HEK293 (cell line): ENCODE measurements around the gene LPIN1.

Source experiments
- CTCF ChIA-PET: fragments of 350-600 bp; formaldehyde crosslinking; extraction: SDS; loops from one replicate; lab custom pipeline; 2021; ENCODE audit warnings: antibody characterized with exemption; lab: Yijun Ruan, JAX
- POLR2A ChIA-PET: fragments of 300-600 bp; formaldehyde crosslinking; extraction: SDS; loops from one replicate; lab custom pipeline; 2020; ENCODE audit warnings: antibody characterized with exemption, inconsistent platforms; lab: Yijun Ruan, JAX
- H3K27ac ChIP-seq: fragments of 200-500 bp; sonication (Bioruptor generic); 2 replicates; pipeline ENCODE4 v1.5.1; 2014; ENCODE audit warnings: low read depth, low read length, control low read depth, inconsistent platforms; ENCODE audit errors: extremely low read depth
- H3K36me3 ChIP-seq, 2 experiments: fragments of 200-500 bp in 1 of 2; sonication (Bioruptor generic) in 1 of 2; 1 replicate in 1 of 2; 2 replicates in 1 of 2; pipeline ENCODE4 v1.5.1; 2014 to 2017; ENCODE audit warnings: inconsistent platforms in 2 of 2, low read length in 2 of 2; ENCODE audit not compliant: control insufficient read depth in 2 of 2, insufficient read depth in 1 of 2
- H3K4me1 ChIP-seq: fragments of 200-500 bp; sonication (Bioruptor generic); 2 replicates; pipeline ENCODE4 v1.5.1; 2014; ENCODE audit warnings: mild to moderate bottlenecking, low read length, inconsistent platforms; ENCODE audit not compliant: control insufficient read depth, insufficient read depth
- H3K4me3 ChIP-seq: 2 replicates; pipeline ENCODE4 v1.5.1; 2011; ENCODE audit warnings: low read depth, mild to moderate bottlenecking, control low read depth, low read length, moderate library complexity
- H3K9me3 ChIP-seq: fragments of 200-500 bp; sonication (Bioruptor generic); 2 replicates; pipeline ENCODE4 v1.5.1; 2014; ENCODE audit warnings: low read depth, low read length, inconsistent platforms; ENCODE audit not compliant: control insufficient read depth, insufficient read depth
- GLI4 ChIP-seq: fragments of 450-650 bp; formaldehyde crosslinking; IDR thresholded peaks from 2 replicates; pipeline ENCODE4 v1.5.1; 2016; ENCODE audit warnings: missing biosample characterization, missing genetic modification characterization
- KLF7 ChIP-seq: fragments of 450-650 bp; formaldehyde crosslinking; IDR thresholded peaks from 2 replicates; pipeline ENCODE4 v1.5.1; 2016; ENCODE audit warnings: missing biosample characterization, missing genetic modification characterization, borderline replicate concordance
- OSR2 ChIP-seq: fragments of 450-650 bp; formaldehyde crosslinking; IDR thresholded peaks from 2 replicates; pipeline ENCODE4 v1.5.1; 2016; ENCODE audit warnings: missing biosample characterization, missing genetic modification characterization
- SETDB1 ChIP-seq: IDR thresholded peaks from one replicate; pipeline ENCODE4 v1.6.1; 2017; ENCODE audit warnings: mild to moderate bottlenecking, low read length, moderate library complexity, mixed read lengths; ENCODE audit not compliant: insufficient read length
- ZNF112 ChIP-seq: fragments of 450-650 bp; formaldehyde crosslinking; IDR thresholded peaks from 2 replicates; pipeline ENCODE4 v1.5.0; 2017; ENCODE audit warnings: missing biosample characterization, missing genetic modification characterization
- ZNF223 ChIP-seq: fragments of 450-650 bp; formaldehyde crosslinking; IDR thresholded peaks from 2 replicates; pipeline ENCODE4 v1.5.1; 2016; ENCODE audit warnings: missing biosample characterization, missing genetic modification characterization
- ZNF24 ChIP-seq: fragments of 450-650 bp; formaldehyde crosslinking; IDR thresholded peaks from 2 replicates; pipeline ENCODE4 v1.5.1; 2016; ENCODE audit warnings: missing biosample characterization, missing genetic modification characterization
- ZNF292 ChIP-seq: fragments of 450-650 bp; formaldehyde crosslinking; IDR thresholded peaks from 2 replicates; pipeline ENCODE4 v1.5.1; 2016; ENCODE audit warnings: low read depth, missing biosample characterization, missing genetic modification characterization, borderline replicate concordance
- ZNF335 ChIP-seq: fragments of 450-650 bp; formaldehyde crosslinking; conservative IDR thresholded peaks from 2 replicates; pipeline ENCODE4 v1.5.1; 2016; ENCODE audit warnings: missing biosample characterization, missing genetic modification characterization
- ZNF350 ChIP-seq: fragments of 450-650 bp; formaldehyde crosslinking; IDR thresholded peaks from 2 replicates; pipeline ENCODE4 v1.5.0; 2017; ENCODE audit warnings: missing biosample characterization, mild to moderate bottlenecking, missing genetic modification characterization
- ZNF433 ChIP-seq: fragments of 450-650 bp; formaldehyde crosslinking; IDR thresholded peaks from 2 replicates; pipeline ENCODE4 v1.5.1; 2016; ENCODE audit warnings: missing biosample characterization, missing genetic modification characterization, low read depth
- ZNF529 ChIP-seq: fragments of 450-650 bp; formaldehyde crosslinking; IDR thresholded peaks from 2 replicates; pipeline ENCODE4 v1.5.1; 2017; ENCODE audit warnings: missing genetic modification characterization, missing biosample characterization; ENCODE audit not compliant: insufficient replicate concordance
- ZNF548 ChIP-seq: fragments of 450-650 bp; formaldehyde crosslinking; IDR thresholded peaks from 2 replicates; pipeline ENCODE4 v1.5.1; 2016; ENCODE audit warnings: missing biosample characterization, missing genetic modification characterization
- ZNF621 ChIP-seq: fragments of 450-650 bp; formaldehyde crosslinking; IDR thresholded peaks from 2 replicates; pipeline ENCODE4 v1.5.1; 2017; ENCODE audit warnings: missing biosample characterization, missing genetic modification characterization
- ZNF76 ChIP-seq: fragments of 450-650 bp; formaldehyde crosslinking; IDR thresholded peaks from 2 replicates; pipeline ENCODE4; 2016; ENCODE audit warnings: low read depth, missing biosample characterization, missing genetic modification characterization, borderline replicate concordance
- TF ChIP-seq, protein P1 (sequence below): fragments of 450-650 bp; formaldehyde crosslinking; IDR thresholded peaks from 2 replicates; pipeline ENCODE4 v1.5.1; 2016; ENCODE audit warnings: missing biosample characterization, missing genetic modification characterization
- TF ChIP-seq, protein P2 (sequence below): fragments of 450-650 bp; formaldehyde crosslinking; IDR thresholded peaks from 2 replicates; pipeline ENCODE4 v1.5.1; 2017; ENCODE audit warnings: missing biosample characterization, missing genetic modification characterization
- TF ChIP-seq, protein P3 (sequence below): fragments of 450-650 bp; formaldehyde crosslinking; IDR thresholded peaks from 2 replicates; pipeline ENCODE4 v1.5.1; 2016; ENCODE audit warnings: missing biosample characterization, missing genetic modification characterization

LPIN1 gene

DNA sequence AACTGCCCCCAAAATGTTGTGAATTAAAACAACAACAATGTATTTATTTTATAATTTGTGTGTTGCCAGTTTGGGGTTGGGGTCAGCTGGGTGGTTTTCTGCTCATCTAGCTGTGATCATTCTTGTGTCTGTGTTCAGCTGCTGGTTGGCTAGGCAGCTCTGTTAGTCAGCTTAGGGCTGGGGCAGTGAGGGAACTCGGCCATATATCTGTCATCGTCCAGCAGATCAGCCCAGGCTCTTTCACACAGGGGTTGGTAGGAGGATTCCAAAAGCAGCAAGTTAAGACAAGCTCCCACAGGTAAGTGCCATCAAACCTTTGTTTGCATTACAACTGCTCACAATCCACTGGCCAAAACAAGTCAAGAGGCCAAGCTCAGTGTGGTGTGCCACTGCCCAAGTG is 121.5 kb downstream of the LPIN1 start:
- ChIA-PET CTCF (interaction anchor here (0.6 kb wide), 2 partner anchors 333 to 437 kb away, joined by 3 read pairs; no protein-coding TSS in a partner anchor), POLR2A (no interaction called here)
- Histone ChIP-seq H3K27ac (no peak overlapping the region), H3K4me1 (no peaks in the 10 kb centered on the region), H3K36me3 (no peaks in the 10 kb centered on the region), H3K4me3 (no peak overlapping the region), H3K9me3 (no peaks in the 10 kb centered on the region)
- TF ChIP-seq ZNF433 (tag by site-specific recombination) (no peak), ZNF223 (no peak), ZNF112 (tag by site-specific recombination) (no peak), SETDB1 (peak; percentile 72), ZNF529 (tag by site-specific recombination) (no peak)
- TF ChIP-seq, protein P1, sequence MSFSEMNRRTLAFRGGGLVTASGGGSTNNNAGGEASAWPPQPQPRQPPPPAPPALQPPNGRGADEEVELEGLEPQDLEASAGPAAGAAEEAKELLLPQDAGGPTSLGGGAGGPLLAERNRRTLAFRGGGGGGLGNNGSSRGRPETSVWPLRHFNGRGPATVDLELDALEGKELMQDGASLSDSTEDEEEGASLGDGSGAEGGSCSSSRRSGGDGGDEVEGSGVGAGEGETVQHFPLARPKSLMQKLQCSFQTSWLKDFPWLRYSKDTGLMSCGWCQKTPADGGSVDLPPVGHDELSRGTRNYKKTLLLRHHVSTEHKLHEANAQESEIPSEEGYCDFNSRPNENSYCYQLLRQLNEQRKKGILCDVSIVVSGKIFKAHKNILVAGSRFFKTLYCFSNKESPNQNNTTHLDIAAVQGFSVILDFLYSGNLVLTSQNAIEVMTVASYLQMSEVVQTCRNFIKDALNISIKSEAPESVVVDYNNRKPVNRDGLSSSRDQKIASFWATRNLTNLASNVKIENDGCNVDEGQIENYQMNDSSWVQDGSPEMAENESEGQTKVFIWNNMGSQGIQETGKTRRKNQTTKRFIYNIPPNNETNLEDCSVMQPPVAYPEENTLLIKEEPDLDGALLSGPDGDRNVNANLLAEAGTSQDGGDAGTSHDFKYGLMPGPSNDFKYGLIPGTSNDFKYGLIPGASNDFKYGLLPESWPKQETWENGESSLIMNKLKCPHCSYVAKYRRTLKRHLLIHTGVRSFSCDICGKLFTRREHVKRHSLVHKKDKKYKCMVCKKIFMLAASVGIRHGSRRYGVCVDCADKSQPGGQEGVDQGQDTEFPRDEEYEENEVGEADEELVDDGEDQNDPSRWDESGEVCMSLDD (tag by site-specific recombination), result no peak

DNA sequence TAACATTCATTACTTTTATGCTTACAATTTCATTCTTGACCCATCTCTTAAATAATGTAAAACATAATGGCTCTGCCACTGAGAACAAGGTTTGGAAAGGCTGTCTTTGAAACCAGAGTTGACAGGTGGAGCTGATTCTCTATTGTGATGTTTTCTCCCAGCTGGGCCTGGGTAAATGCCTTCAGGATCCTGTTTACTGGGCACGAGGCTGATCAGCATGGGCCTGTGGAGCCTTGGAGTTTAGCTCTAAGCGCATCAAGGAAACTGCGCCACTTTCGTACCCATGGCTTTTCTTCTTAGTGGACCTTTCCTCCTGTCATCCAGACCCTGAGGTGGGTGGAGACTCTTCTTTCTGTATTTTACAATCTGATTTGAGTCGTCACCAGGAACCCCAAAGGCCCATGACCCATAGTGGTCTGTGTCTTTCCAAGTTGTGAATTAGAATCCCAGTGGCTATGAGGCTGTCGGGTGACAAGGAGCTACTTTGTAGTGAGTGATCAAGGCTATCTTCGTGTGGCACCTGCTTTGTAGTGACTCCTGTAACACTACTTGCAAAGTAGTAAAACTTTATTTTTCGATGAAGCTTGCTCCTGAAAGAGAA is 123.1 kb downstream of the LPIN1 start:
- H3K4me3 ChIP-seq, result no peak overlapping the region
- H3K36me3 ChIP-seq, result no peaks in the 10 kb centered on the region
- ChIA-PET CTCF (interaction anchor here (0.6 to 0.7 kb wide), 2 partner anchors 175 to 679 kb away, joined by 4 to 5 read pairs; no protein-coding TSS in a partner anchor), POLR2A (no interaction called here)
- no peaks in the 10 kb centered on the region for H3K9me3 ChIP-seq
- H3K4me1 ChIP-seq, result no peaks in the 10 kb centered on the region
- H3K27ac ChIP-seq, result no peak overlapping the region
- TF ChIP-seq ZNF76 (tag by site-specific recombination), result no peak
- TF ChIP-seq ZNF350 (tag by site-specific recombination), result no peak
- TF ChIP-seq, protein P2, sequence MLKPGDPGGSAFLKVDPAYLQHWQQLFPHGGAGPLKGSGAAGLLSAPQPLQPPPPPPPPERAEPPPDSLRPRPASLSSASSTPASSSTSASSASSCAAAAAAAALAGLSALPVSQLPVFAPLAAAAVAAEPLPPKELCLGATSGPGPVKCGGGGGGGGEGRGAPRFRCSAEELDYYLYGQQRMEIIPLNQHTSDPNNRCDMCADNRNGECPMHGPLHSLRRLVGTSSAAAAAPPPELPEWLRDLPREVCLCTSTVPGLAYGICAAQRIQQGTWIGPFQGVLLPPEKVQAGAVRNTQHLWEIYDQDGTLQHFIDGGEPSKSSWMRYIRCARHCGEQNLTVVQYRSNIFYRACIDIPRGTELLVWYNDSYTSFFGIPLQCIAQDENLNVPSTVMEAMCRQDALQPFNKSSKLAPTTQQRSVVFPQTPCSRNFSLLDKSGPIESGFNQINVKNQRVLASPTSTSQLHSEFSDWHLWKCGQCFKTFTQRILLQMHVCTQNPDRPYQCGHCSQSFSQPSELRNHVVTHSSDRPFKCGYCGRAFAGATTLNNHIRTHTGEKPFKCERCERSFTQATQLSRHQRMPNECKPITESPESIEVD (tag by site-specific recombination), result no peak
- no peak for TF ChIP-seq ZNF24 (tag by site-specific recombination)
- TF ChIP-seq, protein P3, sequence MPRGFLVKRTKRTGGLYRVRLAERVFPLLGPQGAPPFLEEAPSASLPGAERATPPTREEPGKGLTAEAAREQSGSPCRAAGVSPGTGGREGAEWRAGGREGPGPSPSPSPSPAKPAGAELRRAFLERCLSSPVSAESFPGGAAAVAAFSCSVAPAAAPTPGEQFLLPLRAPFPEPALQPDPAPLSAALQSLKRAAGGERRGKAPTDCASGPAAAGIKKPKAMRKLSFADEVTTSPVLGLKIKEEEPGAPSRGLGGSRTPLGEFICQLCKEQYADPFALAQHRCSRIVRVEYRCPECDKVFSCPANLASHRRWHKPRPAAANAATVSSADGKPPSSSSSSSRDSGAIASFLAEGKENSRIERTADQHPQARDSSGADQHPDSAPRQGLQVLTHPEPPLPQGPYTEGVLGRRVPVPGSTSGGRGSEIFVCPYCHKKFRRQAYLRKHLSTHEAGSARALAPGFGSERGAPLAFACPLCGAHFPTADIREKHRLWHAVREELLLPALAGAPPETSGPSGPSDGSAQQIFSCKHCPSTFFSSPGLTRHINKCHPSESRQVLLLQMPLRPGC, result no peak
- no peak for TF ChIP-seq ZNF335 (tag by site-specific recombination)
- TF ChIP-seq GLI4 (tag by site-specific recombination), result no peak
- no peak for TF ChIP-seq KLF7 (tag by site-specific recombination)
- no peak for TF ChIP-seq ZNF292 (tag by site-specific recombination)
- TF ChIP-seq OSR2 (tag by site-specific recombination), result no peak
- no peak for TF ChIP-seq ZNF548 (tag by site-specific recombination)
- TF ChIP-seq ZNF621 (tag by site-specific recombination), result no peak
